Activated T-helper 9 cell treated with anti-CD3 and anti-CD28 coated beads, Interleukin-2, amount 50 U/mL, for 16 hours (primary cell): ENCODE data around the gene TMC7.
"Not testable (repeated sequence)": the region's sequence is repeated elsewhere in the genome, so short reads cannot be mapped to it uniquely, and the experiment has no call there.

ENCODE experiments used
- DNase-seq: peaks from one replicate; pipeline ENCODE4 v3.0.0-alpha.2; 2020; ENCODE audit warnings: low read depth

TMC7 gene

GRCh38 chr16:18979936-18980335 lies 3.8 kb upstream of the TMC7 start:
- no peak for DNase-seq

DNA sequence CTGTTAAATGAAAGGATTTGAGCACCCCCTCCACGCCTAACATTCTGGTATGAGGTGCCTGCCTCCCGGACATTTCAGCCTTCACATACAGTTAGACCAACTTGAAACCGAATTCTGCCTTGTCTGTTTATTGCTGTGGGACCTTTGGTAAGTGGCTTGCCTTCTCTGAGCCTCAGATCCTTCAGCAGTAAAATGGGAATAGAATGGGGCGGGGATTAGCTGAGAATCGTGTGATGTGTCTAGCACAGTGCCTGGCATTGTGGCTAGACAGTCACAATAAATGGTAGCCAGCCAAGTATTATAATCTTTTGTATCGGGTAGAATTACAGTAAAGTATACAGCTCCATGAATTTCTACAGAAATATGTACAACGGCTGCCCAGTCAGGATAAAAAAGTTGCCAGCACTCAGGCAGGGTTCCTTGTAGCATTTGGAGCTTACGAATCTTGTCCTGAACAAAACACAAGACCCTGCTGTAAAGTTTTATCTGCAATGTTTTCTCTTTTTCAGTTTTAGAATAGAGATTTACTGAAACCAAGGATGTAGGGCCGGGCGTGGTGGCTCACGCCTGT lies 786 bp downstream of the TMC7 start:
- DNase-seq = no peak

DNA sequence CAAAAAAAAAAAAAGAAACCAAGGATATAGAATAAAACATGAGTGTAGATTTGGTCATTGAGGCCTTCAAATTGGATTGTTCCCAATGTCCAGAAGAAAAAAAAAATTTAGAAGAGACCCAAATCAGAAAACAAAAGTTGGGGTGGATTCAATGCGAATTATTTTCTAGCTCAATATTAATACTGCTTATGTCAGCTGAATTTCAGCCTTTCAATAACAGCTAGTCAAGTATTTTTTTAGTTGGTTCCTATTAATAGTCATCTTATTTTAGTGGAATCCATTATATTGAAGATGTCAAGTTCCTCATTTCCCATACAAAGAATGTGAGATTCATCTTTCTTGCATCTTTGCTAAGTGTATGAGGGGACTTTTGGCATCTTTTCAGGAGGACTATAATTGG lies 1.5 kb downstream of the TMC7 start:
- DNase-seq = not testable (repeated sequence)

GRCh38 chr16:18991731-18992130 lies 8.0 kb downstream of the TMC7 start:
- DNase-seq = not testable (repeated sequence)

DNA sequence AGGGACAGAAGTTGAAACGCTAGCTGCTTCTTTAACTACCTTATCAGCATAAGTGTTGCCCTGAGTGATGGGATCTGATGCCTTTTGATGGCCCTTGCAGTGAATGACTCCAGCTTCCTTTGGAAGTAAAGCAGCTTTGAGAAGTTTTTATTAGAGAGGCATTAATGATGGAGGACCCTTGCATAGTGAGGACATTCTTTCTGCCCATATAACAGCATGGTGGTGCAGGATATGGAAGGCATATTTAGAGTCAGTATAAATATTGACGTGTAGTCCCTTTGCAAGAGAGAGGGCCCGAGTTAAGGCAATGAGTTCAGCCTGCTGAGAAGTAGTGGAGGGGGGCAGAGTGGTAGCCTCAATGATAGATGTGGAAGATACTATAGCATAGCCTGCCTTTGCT lies 9.8 kb downstream of the TMC7 start:
- not testable (repeated sequence) for DNase-seq

DNA sequence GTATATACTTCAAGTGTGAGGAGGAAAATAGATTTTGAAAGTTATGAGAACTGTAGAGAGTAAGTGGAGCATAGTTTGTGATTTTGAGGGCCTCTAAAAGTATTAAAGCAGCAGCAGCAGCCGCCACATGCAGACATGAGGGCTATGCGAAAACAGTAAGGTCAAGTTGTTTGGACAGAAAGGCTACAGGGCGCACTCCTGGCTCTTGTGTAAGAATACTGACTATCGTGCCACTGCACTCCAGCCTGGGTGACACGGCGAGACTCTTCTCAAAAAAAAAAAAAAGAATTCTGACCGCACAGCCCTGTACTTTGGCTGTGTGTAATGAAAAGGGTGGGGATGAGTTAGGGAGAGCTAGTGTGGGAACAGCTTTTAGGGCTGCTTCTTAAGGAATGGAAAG lies 10.4 kb downstream of the TMC7 start:
- DNase-seq = not testable (repeated sequence)

DNA sequence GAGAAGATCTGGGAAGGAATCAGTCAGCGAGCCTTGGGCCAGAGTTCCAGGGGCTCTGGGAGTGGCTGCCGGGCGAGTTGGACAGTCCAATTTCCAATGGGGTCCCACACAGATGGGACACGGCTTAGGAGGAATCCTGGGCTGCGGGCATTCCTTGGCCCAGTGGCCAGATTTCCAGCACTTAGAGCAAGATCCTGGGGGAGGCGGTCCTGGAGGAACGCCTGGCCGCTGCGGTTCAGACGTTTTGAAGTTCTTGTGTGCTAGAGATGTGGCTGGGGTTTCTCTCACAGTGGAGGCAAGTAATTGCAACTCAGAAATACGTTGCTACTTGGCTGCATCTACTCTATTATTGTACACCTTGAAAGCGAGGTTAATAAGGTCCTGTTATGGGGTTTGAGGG lies 11.7 kb downstream of the TMC7 start:
- DNase-seq = not testable (repeated sequence)

DNA sequence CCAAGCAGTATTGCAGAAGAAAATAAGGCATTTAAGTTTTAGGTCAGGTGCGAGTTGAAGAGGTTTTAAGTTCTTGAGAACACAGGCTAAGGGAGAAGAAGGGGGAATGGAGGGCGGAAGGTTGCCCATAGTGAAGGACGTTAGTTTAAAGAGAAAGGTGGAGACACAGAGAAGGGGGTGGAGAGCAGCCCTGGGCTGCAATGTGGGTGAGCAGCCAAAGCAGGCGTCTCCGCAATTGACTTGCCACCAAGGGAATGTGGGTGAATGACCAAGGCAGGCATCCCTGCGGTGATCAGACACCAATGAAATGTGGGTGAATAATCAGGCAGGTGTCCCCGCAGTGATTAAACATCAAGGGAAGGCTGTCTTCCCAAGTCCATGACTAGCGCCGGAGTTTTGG lies 12.8 kb downstream of the TMC7 start:
- not testable (repeated sequence) for DNase-seq

DNA sequence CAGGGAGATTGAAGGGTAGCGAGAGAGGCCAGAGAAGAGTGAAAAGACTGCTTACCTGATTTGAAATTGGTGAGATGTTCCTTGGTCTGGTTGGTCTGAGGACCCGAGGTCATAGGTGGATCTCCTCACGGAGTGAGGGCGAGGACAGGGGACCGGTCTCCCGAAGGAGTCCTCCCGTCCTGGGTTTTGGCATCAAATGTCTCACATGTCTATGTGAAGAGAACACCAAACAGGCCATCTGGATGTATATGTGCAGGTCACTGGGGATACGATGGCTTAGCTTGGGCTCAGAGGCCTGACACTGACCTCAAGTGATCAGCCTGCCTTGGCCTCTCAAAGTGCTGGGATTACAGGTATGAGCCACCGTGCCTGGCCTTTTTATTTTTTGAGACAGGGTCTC lies 13.3 kb downstream of the TMC7 start:
- DNase-seq = not testable (repeated sequence)

DNA sequence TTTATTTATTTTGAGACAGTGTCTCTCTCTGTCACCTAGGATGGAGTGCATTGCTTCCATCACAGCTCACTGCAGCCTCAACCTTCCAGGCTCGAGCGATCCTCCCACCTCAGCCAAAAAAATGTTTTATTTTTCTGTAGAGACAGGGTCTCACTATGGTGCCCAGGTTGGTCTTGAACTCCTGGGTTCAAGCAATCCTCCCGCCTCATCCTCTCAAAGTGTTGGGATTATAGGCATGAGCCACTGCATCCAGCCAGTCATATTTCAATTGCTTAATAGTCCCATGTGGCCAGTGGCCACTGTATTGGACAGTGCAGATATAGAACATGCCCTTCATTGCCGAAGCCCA lies 15.3 kb downstream of the TMC7 start:
- DNase-seq = no peak

DNA sequence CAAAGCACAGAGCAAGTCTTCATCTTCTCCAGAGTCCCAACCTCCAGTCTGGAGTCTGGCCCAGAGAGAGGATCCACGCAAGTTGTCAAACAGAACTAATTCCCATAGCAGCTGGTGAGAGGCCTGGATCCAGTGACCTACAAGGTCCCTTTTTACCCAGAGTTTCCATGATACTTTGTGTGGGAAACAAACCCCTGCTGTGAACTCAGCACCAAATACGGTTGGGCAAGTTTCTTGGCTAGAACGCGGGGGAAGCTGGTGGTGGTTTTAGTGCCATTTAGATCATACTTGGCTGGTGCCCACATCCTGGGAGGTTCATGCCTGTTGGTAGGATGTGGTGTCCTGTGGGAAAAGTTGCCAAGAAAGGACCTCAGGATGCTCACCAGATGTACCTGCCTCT lies 18.1 kb downstream of the TMC7 start:
- DNase-seq = no peak

- DNase-seq = no peak
Observed at GRCh38 chr16:19003935-19004334, 20.2 kb downstream of the TMC7 start.

- no peak for DNase-seq
Observed at GRCh38 chr16:19005561-19006445, 22.1 kb downstream of the TMC7 start.

- DNase-seq = no peak
Observed at GRCh38 chr16:19006446-19007315, 22.9 kb downstream of the TMC7 start.

DNA sequence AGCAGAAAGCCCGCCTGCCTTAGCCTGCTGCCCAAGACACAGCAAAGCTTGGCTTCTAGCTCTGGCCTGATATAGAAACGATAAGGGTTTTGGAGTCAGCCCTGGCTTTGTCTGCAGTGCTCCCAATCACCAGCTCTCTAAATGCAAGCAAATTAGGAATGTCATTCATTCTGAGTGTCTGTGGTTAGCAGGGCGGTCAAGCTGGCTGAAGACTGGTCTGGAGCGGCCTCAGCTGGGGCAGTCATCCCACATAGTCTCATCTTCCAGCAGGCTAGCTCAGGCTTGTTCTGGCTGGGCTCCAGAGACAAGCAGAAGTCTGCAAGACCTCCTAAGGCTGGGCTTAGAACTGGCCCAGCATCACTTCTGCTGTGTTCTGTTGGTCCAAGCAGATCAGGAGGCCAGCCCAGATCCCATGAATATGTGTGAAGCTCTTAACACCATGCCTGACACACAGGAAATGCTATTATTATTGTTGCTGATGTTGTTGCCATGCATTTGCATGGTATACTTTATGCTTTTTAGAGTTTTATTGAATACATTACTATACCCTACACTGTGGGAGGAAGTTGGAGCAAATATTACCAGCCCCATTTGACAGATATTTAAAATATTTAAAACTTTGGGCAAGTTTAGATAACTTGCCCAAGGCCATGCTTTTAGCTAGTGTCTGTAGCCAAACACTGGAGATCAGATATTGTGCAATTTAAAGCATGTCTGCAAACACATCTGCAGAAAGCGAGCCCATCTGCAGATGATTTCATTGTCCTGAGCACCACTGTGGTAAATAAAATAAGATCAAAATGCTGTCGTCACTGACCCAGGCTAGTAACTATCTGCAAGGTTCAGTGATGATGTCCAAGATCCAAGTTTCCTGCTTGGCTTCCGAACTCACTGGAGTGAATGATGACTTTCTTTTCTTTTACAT lies 24.8 kb downstream of the TMC7 start:
- DNase-seq = no peak

DNA sequence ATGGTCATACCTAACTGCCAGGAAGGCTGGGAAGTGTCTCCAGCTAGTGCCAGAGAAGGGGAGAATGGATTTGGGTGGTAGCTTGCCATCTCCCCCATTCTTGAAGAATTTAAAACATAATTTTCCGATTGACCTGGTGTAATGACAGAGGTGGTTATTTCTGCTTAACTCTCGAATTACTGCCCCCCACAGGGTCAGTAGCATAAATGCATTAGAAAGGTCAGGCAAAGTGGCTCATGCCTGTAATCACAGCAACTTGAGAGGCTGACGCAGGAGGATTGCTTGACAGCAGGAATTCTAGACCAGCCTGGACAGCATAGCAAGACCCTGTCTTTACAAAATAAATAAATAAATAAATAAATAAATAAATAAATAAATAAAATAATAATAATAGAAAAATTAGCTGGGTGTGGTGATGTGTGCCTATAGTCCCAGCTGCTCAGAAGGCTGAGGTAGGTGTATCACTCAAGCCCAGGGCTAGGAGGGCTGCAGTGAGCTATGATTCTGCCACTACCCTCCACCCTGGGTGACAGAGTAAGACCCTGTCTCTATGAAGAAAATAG lies 27.5 kb downstream of the TMC7 start:
- DNase-seq = no peak

GRCh38 chr16:19014461-19014860 lies 30.7 kb downstream of the TMC7 start:
- DNase-seq = no peak

DNA sequence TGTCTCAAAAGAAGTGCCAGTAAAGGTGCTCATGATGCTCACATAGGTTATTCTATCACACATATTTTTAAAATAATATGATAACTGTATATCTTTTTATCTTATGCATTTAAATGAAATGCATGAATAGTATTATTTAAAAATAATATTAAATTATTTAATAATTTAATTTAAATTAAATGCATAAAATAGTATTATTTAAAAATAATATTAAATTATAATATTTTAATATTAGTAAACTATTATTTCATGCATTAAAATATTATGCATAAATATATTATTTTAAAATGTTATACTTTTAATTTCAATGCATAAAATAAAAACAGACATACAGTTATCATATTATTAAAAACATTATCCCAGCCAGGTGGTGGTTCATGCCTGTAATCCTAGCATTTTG lies 33.4 kb downstream of the TMC7 start:
- no peak for DNase-seq

DNA sequence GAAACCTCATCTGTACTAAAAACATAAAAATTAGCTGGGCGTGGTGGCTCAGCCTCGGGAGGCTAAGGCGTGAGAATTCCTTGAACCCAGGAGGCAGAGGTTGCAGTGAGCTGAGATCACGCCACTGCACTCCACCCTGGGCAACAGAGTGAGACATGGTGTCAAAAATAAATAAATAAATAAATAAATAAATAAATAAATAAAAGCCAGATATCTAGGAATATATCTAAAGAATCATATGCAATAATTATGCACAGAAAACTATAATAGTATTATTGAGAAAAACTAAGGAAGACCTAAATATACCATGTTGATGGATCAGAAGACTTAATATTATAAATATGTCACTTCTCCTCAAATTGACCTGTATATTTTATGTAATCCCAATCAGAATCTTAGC lies 37.0 kb downstream of the TMC7 start:
- no peak for DNase-seq

GRCh38 chr16:19021747-19022146 lies 38.0 kb downstream of the TMC7 start:
- no peak for DNase-seq

DNA sequence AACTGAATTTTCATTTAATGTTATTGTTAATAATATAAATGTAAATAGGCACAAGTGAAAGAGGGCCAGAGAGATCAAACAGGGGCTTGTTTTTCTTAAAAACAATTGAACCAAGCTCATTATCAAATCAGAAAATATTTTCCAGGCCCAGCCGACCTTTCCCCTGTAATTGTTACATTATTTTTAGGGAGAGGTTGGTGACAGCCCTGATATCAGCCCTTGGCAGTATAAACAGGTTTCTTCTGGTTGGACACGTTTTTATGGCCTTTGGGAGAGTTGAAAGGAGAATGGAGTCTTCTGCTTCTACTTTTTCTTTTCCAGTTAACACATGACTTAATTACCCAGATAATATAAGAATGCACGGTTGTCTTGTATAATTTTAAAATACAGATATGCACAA lies 43.7 kb downstream of the TMC7 start:
- DNase-seq = no peak
